HG02798 (cell line): ENCODE measurements around the gene DMBT1.

Experiments
- ATAC-seq: cut with Tn5 transposase; IDR thresholded peaks from one replicate; pipeline ENCODE4 v1.9.1; 2021; ENCODE audit warnings: mild to moderate bottlenecking; ENCODE audit not compliant: unreplicated experiment, poor library complexity

The DMBT1 gene

DNA sequence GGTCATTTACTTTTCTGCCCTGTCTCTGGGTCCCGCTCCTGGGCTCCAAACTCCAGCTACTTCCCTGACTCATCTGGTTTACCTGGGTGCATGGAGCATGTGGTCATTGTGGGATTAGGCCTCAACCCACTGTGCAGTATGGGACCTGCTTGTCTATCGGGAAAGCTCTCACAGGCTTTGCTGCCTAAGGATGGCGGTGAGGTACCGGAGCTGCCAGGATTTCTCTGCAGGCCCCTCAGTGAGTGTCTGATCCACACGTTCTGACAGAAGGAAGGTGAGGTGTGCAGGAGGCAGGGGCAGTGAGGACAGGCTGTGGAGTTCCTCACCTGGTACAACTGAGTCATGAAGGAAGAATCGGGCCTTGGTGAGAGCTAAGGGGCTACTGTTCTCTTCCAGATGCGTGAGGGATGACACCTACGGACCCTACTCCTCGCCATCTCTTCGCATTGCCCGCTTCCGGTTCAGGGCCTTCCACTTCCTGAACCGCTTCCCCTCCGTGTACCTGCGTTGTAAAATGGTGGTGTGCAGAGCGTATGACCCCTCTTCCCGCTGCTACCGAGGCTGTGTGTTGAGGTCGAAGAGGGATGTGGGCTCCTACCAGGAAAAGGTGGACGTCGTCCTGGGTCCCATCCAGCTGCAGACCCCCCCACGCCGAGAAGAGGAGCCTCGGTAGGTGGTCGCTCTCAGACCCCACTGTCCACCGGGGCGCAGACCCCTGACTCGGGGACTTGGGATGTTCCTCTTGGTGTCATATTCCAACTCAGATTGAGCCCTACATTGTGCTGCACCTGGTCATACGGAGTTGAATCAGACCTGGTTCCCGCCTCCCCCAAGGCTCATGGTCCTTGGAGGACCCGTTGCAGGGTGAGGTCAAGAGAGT lies 82.4 kb downstream of the DMBT1 start:
- no peak for ATAC-seq

DNA sequence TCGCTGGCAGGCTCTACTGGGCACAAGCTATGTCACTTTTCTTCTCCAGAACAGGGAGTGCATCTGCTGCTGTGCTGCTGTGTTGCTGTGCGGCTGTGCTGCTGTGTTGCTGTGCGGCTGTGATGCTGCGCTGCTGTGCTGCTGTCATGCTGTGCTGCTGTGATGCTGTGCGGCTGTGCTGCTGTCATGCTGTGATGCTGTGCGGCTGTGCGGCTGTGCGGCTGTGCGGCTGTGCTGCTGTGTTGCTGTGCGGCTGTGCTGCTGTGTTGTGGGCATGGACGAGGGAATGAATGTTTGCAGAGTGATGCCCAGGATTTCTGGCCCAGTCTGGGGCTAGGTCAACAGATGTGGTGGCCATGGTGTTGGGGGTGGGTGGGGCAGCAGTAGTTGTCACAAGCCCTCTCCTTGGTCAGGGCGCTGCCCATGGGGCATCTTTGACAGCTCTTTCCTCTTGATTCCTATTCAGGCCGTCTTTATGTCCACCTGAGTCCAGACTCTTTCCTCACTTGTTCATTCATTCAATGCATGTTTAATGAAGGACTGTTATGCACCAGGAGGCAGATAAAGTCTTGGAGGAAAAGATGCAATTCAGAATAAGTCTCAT lies 83.5 kb downstream of the DMBT1 start:
- ATAC-seq, result no peak

DNA sequence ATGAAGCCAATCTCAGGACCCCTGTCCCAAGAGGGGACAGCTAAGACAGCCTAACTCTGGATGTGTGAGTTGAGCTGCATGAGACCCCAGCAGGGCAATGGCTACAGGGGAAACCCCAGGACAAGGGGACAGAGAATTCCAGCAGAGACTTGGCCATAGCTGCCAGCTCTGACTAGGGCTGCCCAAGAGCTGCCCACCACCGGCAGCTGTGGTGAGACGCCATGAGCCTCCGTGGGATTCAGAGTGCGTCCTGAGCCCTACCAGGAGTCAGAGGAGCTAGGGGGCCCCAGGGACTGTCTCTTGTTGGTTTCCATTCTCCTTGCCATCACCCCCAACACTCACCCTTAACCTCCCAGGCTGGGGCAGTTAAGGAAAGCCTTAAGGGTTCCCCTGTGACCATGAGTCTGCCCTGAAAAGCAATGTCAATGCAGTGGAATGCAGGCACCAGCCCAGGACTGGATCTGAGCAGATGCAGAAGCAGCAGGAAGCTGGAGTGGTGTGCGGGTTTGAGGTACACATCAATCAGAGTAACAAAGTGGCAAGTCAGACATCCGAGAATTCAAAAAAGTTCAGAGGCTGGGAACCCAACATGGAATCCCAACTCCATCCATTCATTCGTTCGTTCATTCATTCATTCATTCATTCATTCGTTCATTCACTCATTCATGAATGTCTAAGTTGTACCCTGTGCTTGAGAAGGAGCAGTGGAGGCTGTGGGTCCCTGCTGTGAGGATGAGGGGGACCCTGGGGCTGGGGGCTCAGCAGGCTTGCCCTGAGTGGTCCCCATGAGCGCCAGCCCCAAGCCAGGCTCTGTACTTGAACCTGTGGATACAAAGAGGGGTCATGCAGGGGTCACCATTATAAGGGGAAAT lies 86.2 kb downstream of the DMBT1 start:
- no peak for ATAC-seq

DNA sequence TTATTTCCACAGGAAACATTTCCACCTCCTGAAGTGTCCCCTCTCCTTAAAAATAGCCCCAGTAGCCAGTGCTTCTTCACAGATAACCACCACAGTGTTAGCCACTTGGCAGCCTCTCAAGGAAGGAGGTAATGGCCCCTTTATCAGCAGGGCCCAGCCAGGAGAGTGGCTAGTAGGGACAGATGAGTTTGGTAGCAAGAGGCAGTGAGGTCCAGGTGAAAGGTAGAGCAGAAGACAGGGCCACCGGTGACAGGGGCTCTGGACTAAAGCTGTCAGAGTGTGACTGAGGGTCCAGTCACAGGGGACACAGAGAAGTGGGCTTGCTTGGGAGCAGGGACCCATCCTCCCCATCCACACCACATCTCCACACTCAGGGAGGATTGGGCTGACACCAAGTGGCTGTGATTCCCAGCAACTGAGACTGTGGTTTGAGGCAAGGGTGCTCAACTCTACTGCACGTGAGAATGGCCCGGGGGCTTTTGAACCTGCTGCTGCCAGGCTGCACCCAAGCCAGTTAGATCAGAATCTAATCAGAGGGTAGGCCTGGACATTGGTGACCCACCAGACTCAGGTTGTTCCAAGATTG lies 86.9 kb downstream of the DMBT1 start:
- ATAC-seq, result no peak

DNA sequence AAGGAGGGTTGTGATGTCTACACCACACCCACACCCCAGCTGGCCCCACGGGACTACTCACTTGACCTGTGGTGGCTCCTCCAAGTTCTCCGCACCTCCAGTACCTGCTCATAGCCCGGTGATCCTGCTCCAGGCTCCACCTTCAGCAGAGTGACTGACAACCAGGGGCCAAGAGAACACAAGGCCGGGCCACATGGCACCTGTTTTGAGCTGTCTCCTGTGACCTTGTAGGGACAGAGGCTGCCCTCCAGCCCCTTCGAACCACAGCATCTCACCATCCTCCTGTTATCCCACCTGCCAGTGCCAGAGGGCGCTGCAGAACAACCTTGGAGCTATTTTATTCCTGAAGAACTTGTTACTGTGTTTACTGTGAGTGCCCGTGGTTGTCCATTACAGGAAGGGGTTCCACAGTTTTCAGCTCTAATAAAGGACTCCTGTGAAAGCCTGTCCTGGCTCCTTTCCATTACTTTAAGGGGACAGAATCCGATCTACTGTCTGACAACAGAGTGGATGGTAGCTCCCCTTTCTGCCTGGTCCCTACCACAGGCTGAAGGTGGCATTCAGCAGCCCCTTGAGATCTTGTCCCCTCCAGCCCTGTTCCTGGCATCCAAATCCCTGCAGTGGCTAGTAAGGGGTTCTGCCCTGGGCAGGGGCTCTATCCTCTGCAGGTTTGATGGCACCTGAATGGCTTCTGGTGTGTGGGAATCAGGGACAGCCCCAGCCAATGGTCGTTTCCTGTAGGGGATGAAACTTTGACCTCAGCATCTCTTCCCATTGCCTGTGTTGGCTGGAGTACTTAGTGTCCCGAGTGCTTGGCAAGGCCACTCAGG lies 88.3 kb downstream of the DMBT1 start:
- ATAC-seq, result no peak

DNA sequence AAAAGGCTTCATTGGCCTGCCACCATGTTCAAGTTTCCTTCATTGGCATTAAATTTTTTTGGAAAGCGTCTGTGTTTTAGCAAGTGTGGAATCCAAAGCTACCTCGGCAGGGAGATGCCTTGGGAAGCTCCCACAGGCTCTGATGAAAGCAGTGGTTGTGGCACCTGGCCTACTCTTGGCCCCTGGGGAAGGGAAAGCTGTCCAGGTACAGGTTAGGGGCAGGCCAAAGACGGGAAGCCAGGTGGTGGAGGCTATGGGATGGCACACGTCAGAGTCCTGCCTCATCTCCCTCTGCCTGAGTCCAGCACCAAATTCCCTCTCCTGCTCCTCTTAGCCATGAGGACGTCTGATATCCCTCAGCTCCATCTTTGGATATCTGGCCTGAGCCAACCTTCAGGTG lies 89.3 kb downstream of the DMBT1 start:
- ATAC-seq, result no peak

- ATAC-seq, result no peak
Observed at GRCh38 chr10:122650331-122650730, 89.8 kb downstream of the DMBT1 start.

GRCh38 chr10:122655524-122656307 lies 95.2 kb downstream of the DMBT1 start:
- ATAC-seq, result no peak

GRCh38 chr10:122656308-122656705 lies 95.8 kb downstream of the DMBT1 start:
- ATAC-seq, result no peak

DNA sequence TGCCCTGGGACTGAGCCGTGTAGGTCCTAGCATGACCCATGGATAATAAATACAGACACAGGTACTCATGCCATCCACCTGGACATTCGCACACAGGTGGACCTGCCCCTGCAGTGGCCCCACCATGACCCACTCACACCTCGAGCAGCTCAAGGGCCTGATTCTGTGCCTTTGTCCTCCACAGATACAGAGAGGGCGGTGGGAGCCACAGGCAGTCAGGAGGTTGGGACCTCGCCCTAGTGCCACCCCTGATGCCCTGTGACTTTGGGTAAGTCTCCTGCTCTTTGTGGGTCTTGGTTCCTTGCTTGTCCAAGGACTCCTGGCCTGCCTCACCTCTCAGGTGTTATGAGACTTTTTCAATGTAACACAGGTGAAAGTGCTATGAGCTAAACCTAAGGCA lies 96.2 kb downstream of the DMBT1 start:
- no peak for ATAC-seq

DNA sequence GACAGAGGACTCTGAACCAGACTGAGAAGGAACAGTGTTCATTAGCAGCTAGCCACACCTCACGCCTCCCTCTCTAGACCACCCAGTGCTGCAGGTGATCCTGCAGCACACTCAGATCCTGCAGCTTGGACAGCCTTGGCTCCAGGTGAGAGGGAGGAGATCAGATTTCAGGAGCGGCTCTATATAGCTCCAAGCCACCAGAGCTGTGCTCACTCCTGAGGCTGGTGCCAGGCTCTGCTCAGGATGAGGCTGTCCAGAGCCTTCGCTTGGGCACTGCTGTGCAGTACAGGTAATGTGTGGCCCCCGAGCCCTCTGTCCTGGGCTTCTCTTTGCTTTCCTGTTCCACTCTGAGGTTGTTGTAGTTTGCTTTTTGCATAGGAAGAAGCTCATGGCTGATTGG lies 96.7 kb downstream of the DMBT1 start:
- ATAC-seq, result no peak

GRCh38 chr10:122657729-122658128 lies 97.2 kb downstream of the DMBT1 start:
- ATAC-seq, result no peak

GRCh38 chr10:122658356-122659049 lies 97.9 kb downstream of the DMBT1 start:
- no peak for ATAC-seq

GRCh38 chr10:122659126-122659525 lies 98.6 kb downstream of the DMBT1 start:
- ATAC-seq, result no peak

- ATAC-seq, result no peak
Observed at GRCh38 chr10:122659651-122660050, 99.1 kb downstream of the DMBT1 start.

- ATAC-seq, result no peak
Observed at GRCh38 chr10:122660696-122661095, 100.1 kb downstream of the DMBT1 start.

- no peak for ATAC-seq
Observed at GRCh38 chr10:122662231-122662630, 101.7 kb downstream of the DMBT1 start.

GRCh38 chr10:122663516-122664130 lies 103.1 kb downstream of the DMBT1 start:
- no peak for ATAC-seq
